Activated naive CD4-positive, alpha-beta T cell (primary cell): ENCODE data around the gene GPR173.

Experiments
- DNase-seq, 4 experiments: peaks; one replicate each; lab custom pipeline; 2025; lab: John Stamatoyannopoulos, UW

Gene GPR173

DNA sequence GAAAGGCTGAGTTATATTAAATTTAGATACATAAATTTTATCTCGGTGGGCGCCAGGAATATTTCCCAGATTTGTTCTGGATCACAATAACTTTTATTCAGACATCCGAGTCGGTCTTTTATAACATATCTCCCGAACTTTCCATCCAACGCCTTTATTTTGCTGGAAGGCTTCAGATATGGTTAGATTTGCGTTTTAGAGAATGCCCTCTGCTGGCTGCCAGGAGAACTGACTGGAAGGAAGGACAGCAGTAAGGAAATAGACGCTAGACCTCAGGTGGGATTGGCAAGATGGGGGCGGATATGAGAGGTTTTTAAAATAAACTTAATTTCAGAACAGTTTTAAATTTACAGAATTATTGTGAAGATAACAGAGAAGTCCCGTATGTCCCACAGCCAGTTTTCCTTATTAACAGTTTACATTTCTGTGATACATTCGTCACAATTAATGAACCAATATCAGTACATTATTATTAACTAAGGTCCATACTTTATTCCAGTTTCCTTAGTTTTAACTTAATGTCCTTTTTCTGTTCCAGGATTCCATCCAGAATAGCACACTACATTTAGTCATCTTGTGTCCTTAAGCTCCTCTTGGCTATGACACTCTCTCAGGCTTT is 40.7 kb downstream of the GPR173 start:
- DNase-seq = peak in 1 of 4 experiments; percentile 13

DNA sequence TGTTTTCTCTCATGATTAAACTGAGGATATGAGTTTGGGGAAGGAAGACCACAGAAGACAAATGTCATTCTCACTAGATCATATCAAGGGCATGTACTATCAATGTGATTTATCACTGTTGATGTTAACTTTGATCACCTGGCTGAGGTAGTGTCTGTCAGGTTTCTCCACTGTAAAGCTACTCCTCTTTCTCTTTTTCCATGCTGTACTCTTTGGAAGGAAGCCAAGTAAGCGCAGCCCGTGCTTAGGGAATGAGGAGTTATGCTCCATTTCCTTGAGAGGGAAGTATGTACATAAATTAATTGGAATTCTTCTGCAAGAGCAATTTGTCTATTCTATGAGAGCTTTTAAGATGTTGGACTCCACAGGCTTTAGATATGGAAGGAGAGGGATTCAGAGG is 41.3 kb downstream of the GPR173 start:
- no peak for DNase-seq

DNA sequence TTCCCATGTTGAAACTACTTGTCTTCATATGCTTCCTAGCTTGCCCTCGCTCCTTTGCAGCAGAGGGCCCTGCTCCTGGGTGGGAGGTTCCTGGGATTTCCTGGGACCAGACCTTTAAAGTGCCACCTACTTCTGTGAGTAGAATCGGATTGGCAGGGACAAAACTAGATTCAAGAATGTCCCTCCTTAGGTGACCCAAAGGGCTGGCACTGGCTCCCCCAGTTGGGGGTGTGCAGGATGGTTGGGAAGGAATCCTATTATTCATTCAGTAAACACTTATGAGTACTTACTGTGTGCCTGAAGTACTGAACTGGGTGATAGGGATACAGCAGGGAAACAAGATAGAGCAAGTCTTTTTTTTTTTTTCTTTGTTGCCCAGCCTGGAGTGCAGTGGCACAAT is 42.8 kb downstream of the GPR173 start:
- DNase-seq = no peak

DNA sequence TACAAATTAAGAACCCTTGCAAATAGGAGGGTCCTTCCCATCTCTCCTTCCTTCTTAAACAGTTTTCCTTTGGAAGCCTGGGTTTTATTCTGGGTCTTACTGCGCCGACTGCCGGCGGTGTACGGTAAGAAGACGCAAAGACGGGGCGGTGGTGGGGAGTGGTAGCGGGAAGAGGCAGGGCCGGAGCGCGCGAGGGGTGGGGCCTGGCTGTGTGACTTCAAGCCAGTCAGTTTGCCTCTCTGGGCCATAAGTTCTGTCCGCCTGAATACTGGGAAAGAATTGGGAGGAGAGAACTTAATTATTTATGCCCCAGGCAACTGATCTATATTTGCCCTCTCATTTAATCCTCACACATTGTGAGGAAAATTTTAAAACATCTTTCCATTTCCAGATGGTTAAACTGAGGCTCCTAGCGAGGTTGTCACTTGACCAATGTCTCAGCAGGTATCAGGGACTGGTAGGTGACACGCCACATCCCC is 44.6 kb downstream of the GPR173 start:
- peak; percentile 15 to 71 (median 36) for DNase-seq

DNA sequence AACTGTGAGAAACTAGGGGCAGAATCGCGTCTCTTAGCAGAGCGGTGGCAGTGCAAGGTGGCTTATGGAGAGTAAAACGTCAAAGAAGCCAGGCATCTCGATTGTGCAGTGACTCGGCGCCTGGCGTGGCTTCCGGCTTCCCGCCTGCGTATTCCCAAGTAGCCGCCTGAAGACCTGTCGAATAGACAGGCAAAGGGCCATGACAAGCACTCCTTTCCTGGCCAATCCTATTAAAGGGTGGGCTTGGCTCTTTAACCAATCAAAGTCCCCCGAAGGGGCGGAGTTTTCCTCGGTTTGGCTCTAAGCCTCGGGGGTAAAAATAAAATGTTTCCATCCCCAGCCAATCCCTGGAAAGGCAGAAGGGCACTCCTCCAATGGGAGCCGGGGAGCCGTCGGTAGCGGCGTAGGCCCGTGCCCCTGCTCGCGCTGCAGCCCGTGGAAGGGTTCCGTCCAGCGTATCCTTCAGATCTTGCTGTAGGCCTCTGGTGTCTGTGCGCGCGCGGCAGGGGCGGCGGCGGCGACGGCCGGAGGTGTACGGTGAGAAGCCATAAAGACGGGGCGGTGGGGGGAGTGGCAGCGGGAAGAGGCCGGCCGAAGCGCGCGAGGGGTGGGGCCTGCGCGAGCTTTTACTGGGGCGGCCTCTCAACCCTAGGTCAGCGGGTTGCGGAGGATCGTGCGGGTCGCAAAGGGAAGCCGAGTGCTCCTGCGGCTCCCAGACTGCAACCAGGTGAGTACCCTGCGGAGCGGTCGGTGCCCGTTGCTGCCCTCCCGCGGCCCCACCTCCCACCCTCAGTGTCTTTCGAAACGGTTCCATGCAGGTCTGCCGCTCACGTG is 45.4 kb downstream of the GPR173 start, which contains the start of gene KANTR:
TSS of gene KANTR (plus strand) at position 395 of the 834 bp plus-strand sequence. CDS start 30,131 bp downstream, outside the sequence.
- peak; percentile 32 to 69 (median 52) for DNase-seq

DNA sequence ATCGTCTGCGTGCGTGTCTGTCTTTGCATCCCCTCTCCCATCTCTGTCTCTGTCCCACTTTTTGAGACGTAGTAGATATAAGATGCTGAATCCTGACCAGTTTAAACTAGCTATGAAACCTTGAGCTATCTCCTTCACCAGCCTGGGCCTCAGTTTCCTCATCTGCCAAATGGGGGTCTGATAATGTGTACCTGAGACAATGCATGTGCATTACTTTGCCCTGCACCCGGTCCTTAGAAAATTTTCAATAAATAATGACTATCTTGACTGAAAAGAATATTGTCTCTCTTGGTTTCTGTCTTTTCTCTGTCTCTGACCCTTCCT is 46.0 kb downstream of the GPR173 start:
- no peak for DNase-seq

DNA sequence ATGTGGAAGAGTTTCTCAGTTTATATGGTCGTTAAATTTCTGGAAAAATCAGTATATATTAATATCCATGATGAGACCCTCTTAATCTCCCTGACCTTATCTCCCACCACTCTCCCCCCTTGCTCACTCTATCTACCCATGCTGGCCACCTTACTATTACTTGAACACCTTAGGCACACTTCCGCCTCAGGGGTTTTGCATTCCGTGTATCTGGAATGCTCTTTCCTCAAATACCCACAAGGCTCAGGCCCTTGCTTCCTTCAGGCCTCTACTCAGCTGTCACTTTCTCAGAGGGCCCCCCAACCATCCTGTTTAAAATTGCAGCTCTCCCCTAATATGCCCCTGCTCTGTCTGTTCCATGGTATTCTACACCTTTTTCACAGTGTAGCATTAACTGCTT is 47.2 kb downstream of the GPR173 start:
- no peak for DNase-seq

DNA sequence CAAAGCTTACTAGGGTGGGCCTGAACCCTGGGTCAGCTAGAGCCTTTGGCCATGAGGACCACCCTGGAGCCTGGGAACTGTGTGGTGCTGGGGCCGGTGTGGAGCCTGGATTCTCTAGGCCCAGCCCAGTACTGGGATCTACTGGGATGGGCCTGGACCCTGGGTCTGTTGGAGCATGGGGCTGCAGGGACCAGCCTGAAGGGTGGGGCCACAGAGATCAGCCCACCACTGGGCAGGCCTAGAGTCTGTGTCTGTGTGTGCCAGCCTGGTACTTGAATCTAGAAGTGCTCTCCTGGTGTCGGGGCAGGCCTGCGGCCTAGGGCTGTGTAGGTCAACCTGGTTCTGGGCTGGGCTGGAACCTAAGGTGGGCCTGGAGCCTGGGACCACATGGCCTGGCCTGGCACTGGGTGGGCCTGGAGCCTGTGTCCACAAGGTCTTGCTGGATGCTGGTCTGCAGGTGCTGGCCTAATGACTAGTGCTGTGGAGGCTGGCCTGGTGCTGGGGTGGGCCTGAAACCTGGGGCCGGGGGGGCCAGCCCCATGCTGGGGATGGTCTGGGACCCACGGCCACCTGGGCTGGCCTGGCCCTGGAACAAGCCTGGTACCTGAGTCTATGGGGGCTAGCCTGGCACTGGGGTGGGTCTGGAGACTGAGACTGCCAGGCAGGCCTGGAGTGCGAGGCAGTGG is 66.4 kb downstream of the GPR173 start:
- DNase-seq = no peak

DNA sequence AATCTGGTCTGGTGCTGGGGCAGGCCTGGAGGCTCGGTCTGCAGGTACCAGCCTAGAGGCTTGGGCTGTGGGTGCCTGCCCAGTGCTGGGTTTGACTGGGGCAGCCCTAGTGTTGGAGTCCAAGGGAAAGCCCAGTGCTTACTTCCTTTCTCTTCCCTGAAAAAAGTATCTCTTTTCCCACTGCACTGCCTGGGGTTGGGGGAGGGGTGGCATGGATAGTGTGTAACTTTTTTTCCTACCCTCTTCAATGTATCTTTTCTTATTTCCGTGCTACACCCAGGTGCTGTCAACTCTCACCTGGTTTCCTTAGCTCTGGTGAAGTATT is 66.9 kb downstream of the GPR173 start:
- DNase-seq = no peak

DNA sequence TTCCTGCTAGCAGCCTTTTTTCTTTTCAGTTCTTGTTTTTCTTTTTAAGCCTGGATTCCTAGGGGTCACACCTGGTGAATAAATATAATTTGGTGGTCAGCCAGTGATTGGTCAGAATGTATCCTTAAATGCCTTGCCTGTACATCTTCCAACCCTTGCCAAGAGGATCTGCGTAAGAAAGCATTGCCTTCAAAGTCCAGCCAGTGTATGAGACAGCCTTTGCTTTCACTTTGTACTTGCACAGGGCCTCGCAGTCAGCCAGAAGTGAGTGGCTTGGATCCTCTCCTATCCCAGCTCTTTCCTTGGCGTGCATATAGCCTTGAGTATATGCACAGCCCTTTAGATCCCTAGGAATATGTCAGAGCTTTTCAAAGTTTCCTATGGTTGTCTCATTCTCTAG is 67.5 kb downstream of the GPR173 start:
- DNase-seq = no peak

DNA sequence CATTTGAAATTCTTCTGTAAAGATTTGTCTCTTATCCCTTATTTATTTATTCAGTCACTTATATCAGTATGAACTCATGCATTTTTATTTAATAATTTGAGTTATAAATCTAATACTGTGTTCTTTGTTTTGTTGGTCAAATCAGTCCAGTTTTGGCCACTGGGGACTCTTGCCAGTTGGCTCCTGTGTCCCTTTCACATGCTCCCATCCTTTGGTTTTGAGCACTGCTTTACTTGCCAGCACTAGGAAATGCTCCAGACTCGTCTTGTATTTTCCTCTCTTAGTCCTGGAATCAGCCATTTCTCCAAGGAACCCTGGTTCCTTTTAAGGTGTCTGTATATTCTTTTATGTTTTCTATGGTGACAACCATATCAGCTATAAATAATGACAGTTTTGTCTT is 73.4 kb downstream of the GPR173 start:
- no peak for DNase-seq

DNA sequence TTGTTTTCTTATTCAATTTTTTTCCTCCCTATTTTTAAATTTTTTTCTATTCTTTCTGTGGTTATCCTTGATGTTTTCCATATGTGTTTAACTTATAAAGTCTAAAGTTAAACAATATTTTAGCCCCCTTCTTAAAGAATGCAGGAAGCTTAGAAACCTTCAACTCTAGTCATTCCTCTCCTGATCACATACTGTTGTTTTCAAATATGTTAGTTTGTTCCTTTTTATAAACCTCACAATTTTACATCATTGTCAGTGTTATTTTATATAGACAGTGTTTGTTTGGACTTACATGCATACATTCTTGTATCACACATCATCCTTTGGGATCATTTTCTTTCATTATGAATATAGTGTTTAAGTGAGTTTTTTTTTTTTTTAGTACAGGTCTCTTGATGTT is 76.9 kb downstream of the GPR173 start:
- no peak for DNase-seq

DNA sequence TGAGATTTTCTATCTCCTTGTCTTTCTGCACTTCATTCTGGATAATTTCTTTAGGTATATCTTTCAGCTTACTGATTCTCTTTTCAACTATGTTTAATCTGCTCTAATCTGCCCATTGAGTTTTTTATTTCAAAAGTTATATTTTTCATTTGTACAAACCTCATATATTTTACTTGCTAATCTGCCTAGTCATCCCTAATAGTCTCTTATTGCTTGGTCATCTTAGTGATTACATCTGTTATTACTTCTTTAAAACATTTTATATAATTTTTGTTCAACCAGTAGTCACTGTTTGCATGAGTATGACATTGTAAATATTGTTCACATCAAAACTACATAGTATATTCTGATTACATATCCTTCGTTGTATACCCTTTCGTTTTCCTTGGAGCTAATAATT is 77.8 kb downstream of the GPR173 start:
- DNase-seq = no peak

DNA sequence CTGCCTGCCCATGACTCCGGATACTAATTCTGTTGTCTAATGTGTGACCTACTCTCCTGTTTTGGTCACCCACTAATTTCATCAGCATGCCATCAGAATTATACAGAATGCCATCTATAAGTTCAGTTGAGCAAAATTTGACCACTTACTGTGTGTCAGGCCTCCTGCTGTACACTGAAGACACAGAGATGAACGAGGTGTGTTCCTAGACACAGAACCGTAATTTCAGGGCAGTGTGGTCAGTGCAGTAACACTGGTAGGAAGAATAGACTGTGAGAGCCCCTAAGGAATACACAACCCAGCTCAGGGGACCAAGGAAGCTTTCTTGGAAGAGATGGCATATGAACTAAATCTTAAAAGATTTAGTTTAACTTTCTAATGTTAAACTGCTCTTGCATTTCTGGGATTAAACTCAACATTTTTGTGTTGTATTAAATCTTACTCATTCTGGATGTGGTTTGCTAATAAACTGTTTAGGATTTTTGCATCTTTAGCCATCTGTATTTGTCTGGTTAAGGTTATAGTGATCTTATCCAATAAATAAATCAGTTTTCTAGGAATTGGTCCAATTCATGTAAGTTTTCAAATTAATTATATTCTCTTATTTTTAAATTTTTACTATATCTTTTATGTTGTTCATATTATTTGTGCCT is 79.6 kb downstream of the GPR173 start:
- DNase-seq = no peak
